HEK293T (cell line): Measurements from ENCODE around the gene WFS1.

Experiments
- ARNT ChIP-seq: fragments of 450-650 bp; IDR thresholded peaks from 2 replicates; pipeline ENCODE4 v1.6.1; 2017; ENCODE audit warnings: mild to moderate bottlenecking
- BHLHE40 ChIP-seq: fragments of 450-650 bp; IDR thresholded peaks from 2 replicates; pipeline ENCODE4 v1.6.1; 2016; ENCODE audit warnings: mild to moderate bottlenecking, moderate library complexity, borderline replicate concordance
- CTBP1 ChIP-seq: fragments of 450-650 bp; IDR thresholded peaks from 2 replicates; pipeline ENCODE4 v1.6.1; 2016; ENCODE audit warnings: borderline replicate concordance
- FOXM1 ChIP-seq: fragments of 450-650 bp; IDR thresholded peaks from 2 replicates; pipeline ENCODE4 v1.6.1; 2017; ENCODE audit warnings: mild to moderate bottlenecking, borderline replicate concordance
- L3MBTL2 ChIP-seq: fragments of 450-650 bp; conservative IDR thresholded peaks from 2 replicates; pipeline ENCODE4 v1.6.1; 2016; ENCODE audit warnings: mild to moderate bottlenecking
- SP1 ChIP-seq: fragments of 450-650 bp; IDR thresholded peaks from 2 replicates; pipeline ENCODE4 v1.6.1; 2017
- TARDBP ChIP-seq: fragments of 450-650 bp; IDR thresholded peaks from 2 replicates; pipeline ENCODE4 v1.6.1; 2016

DNA sequence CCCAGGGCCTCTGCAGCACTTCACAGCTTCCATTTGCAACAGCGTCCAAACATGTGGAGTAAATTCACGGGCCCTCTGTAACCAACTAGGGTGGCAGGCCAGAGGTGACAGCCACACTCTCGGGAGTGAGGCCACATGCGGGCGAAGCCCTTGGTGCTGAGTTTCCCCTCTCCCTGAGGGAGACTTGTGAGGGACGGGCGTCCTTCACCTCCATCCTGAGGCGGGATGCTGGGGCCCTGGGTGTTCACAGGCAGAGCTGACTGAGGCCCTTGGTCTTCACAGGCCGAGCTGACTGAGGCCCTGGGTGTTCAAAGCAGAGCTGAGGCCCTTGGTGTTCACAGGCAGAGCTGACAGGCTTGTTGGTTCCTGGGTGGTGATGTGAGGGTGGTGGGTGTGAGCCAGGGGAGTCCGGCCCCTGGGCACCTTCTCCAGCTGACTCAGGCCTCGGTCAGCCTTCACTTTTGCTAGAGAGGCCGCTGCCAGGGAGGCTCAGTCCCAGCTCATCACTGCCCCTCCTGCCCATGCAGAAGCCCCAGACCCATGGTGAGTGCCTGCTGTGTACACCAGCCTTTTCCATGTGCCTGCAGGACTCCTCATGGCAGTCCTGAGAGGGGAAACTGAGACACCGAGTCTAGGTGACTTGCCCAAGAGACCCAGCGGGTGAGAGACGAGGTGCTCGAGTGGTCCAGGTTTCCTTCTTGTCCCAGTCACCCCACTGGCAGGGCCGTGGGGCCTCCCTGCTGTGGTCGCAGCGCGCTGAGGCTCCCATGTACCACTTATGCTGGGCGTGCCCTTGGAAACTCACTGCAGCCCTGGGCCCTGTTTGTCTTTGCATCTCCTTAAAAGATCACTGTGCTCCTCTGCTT lies 8.5 kb downstream of the WFS1 start:
- TF ChIP-seq ARNT (no peak), L3MBTL2 (no peak), FOXM1 (no peak), SP1 (no peak), TARDBP (no peak), CTBP1 (no peak), BHLHE40 (no peak)
